Measurements from ENCODE around the gene SCAMP5. TPM values are rescaled to one million over a fixed set of nuclear protein-coding genes. Genes with fewer than 3 reads are reported as not detected.

The SCAMP5 gene
- total and polyA plus RNA-seq, 2 of the 13 experiments (the other 11 are each of a cell fraction or from before 2014, with no cell fraction given): 34.3 to 49.0 TPM

GRCh38 chr15:74958320-74958907, 36.9 kb upstream of the SCAMP5 start (continued):
- TF ChIP-seq ZFP91 (CRISPR knock-in tag; IDR thresholded peaks at IDR 0.05; ENCODE audit: borderline replicate concordance) (0 out of 2 replicates have a peak, but pooled peaks have one; percentile 19), PAXIP1 (CRISPR knock-in tag; conservative IDR thresholded peaks at IDR 0.05) (0 out of 2 replicates have a peak, but pooled peaks have one; percentile 17), ZNF687 (CRISPR knock-in tag; IDR thresholded peaks at IDR 0.05) (peak; percentile 69), ZNF3 (CRISPR knock-in tag; IDR thresholded peaks at IDR 0.05) (no peak), MAZ (IDR thresholded peaks at IDR 0.05; ENCODE audit: borderline replicate concordance, low read depth, low read length) (no peak), MAZ (CRISPR knock-in tag; IDR thresholded peaks at IDR 0.05; ENCODE audit: low read depth) (no peak), ZBTB38 (CRISPR knock-in tag; IDR thresholded peaks at IDR 0.05) (peak; percentile 7; the same call in 1 of the 2 replicates), YY1 (IDR thresholded peaks at IDR 0.05; ENCODE audit: insufficient read depth, insufficient replicate concordance, low read depth, low read length) (peak; percentile 24), CERS6 (CRISPR knock-in tag; IDR thresholded peaks at IDR 0.05) (no peak), FOXP1 (IDR thresholded peaks at IDR 0.05) (no peak), FOXP1 (CRISPR knock-in tag; IDR thresholded peaks at IDR 0.05) (no peak), ZNF644 (CRISPR knock-in tag; IDR thresholded peaks at IDR 0.05; ENCODE audit: low read depth) (no peak), HMGXB4 (CRISPR knock-in tag; IDR thresholded peaks at IDR 0.05; ENCODE audit: borderline replicate concordance in 1 of 2, low read depth in 1 of 2) (0 out of 4 replicates have a peak, but pooled peaks of 1 of the 2 experiments have one; percentile 21), MIER2 (CRISPR knock-in tag; IDR thresholded peaks at IDR 0.05) (peak; percentile 34; the same call in 1 of the 2 replicates), ZNF777 (CRISPR knock-in tag; IDR thresholded peaks at IDR 0.05) (peak; percentile 55; the same call in 1 of the 2 replicates), NR2F6 (IDR thresholded peaks at IDR 0.05) (no peak), NR2F6 (CRISPR knock-in tag; IDR thresholded peaks at IDR 0.05) (0 out of 2 replicates have a peak, but pooled peaks have one; percentile 31), NCOR1 (IDR thresholded peaks at IDR 0.05; ENCODE audit: borderline replicate concordance, low read length) (0 out of 2 replicates have a peak, but pooled peaks have one; percentile 23)

Data from HepG2 (cell line).